GM18873 (cell line): ENCODE data around the gene CEMIP.

Source experiments
- ATAC-seq: cut with Tn5 transposase; IDR thresholded peaks from one replicate; pipeline ENCODE4 v1.9.1; 2021; ENCODE audit warnings: mild to moderate bottlenecking, moderate library complexity, moderate number of reproducible peaks; ENCODE audit not compliant: unreplicated experiment, low FRiP score

Gene CEMIP

GRCh38 chr15:80921736-80922410, 142.7 kb downstream of the CEMIP start:
- no peak for ATAC-seq

GRCh38 chr15:80923668-80924067, 144.5 kb downstream of the CEMIP start:
- no peak for ATAC-seq

- no peak for ATAC-seq
Measured at GRCh38 chr15:80924278-80924677, 145.1 kb downstream of the CEMIP start.

GRCh38 chr15:80925597-80926059, 146.5 kb downstream of the CEMIP start:
- ATAC-seq = no peak

- no peak for ATAC-seq
Measured at GRCh38 chr15:80926126-80926525, 147.0 kb downstream of the CEMIP start.

- no peak for ATAC-seq
Measured at GRCh38 chr15:80929225-80929624, 150.1 kb downstream of the CEMIP start.

GRCh38 chr15:80929689-80930088, 150.5 kb downstream of the CEMIP start:
- ATAC-seq = no peak

GRCh38 chr15:80931191-80931590, 152.0 kb downstream of the CEMIP start:
- no peak for ATAC-seq

GRCh38 chr15:80931721-80932512, 152.7 kb downstream of the CEMIP start:
- ATAC-seq = no peak

GRCh38 chr15:80932513-80932815, 153.3 kb downstream of the CEMIP start:
- no peak for ATAC-seq

GRCh38 chr15:80932989-80933388, 153.8 kb downstream of the CEMIP start:
- ATAC-seq = no peak

- ATAC-seq = no peak
Measured at GRCh38 chr15:80934761-80935221, 155.6 kb downstream of the CEMIP start.

GRCh38 chr15:80936288-80937078, 157.3 kb downstream of the CEMIP start:
- no peak for ATAC-seq

GRCh38 chr15:80937718-80938117, 158.5 kb downstream of the CEMIP start:
- no peak for ATAC-seq

- no peak for ATAC-seq
Measured at GRCh38 chr15:80939216-80939615, 160.0 kb downstream of the CEMIP start.

GRCh38 chr15:80940331-80940730, 161.2 kb downstream of the CEMIP start:
- ATAC-seq = no peak

- ATAC-seq = no peak
Measured at GRCh38 chr15:80940851-80941250, 161.7 kb downstream of the CEMIP start.

- ATAC-seq = no peak
Measured at GRCh38 chr15:80942266-80942665, 163.1 kb downstream of the CEMIP start.

GRCh38 chr15:80942746-80943565, 163.8 kb downstream of the CEMIP start:
- no peak for ATAC-seq

GRCh38 chr15:80944818-80945217, 165.6 kb downstream of the CEMIP start:
- no peak for ATAC-seq
